Measurements from ENCODE around the gene CENPT.
A peak's percentile ranks its signal among the peaks of the same experiment; 100 is the strongest.
"Not testable (repeated sequence)": the region's sequence is repeated elsewhere in the genome, so short reads cannot be mapped to it uniquely, and the experiment has no call there.

CENPT gene

GRCh38 chr16:67868290-67868689 is 20.8 kb upstream of the CENPT start:
- Histone ChIP-seq H3K4me3 (ENCODE audit: low read depth, low read length) (no peak overlapping the region), H3K4me2 (ENCODE audit: low read length) (no peak overlapping the region), H3K36me3 (ENCODE audit: control insufficient read depth, insufficient read depth, low read length) (no peaks in the 10 kb centered on the region), H3K79me2 (peaks cover 6% of the 10 kb centered on the region), H2AFZ (no peak overlapping the region), H3K27ac (no peak overlapping the region), H3K9ac (no peak overlapping the region), H3K9me3 (ENCODE audit: control insufficient read depth, low read length) (no peaks in the 10 kb centered on the region), H3K4me1 (peaks cover 6% of the 10 kb centered on the region), H3K27me3 (ENCODE audit: control insufficient read depth, insufficient read depth, low read length) (no peaks in the 10 kb centered on the region)
- no peak for TF ChIP-seq CTCF (IDR thresholded peaks at IDR 0.05)

- peaks cover 14% of the 10 kb centered on the region for H3K79me2 ChIP-seq
- no peaks in the 10 kb centered on the region for H3K27me3 ChIP-seq (ENCODE audit: control insufficient read depth, insufficient read depth, low read length)
- no peak overlapping the region for H3K4me3 ChIP-seq (ENCODE audit: low read depth, low read length)
- no peaks in the 10 kb centered on the region for H3K4me1 ChIP-seq
- peak; percentile 46 for TF ChIP-seq CTCF (IDR thresholded peaks at IDR 0.05)
- no peak overlapping the region for H2AFZ ChIP-seq
- H3K9ac ChIP-seq, result no peak overlapping the region
- no peak overlapping the region for H3K4me2 ChIP-seq (ENCODE audit: low read length)
- no peaks in the 10 kb centered on the region for H3K36me3 ChIP-seq (ENCODE audit: control insufficient read depth, insufficient read depth, low read length)
- H3K9me3 ChIP-seq (ENCODE audit: control insufficient read depth, low read length), result no peaks in the 10 kb centered on the region
- no peak overlapping the region for H3K27ac ChIP-seq
Measured at GRCh38 chr16:67865318-67865717, 17.8 kb upstream of the CENPT start.

DNA sequence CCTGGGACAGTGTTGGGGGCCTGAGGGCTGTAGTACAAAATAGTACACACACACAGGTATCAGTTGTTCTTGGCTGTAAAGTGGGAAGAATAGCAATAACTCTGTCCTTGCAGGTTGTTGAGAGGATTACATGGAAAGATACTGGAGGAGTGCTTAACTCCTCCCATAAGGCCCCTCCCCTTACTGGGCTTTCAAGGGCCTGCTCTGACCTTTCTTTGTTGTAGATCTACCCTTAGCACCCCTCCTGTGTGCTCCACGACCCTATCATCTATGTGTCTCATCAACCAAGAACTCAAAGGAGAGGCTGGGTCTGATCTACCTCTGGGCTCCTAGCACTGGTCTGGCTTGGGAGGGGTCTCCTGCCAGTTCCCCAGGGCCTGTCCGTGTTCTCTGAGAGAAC is 17.1 kb upstream of the CENPT start:
- no peaks in the 10 kb centered on the region for H3K9me3 ChIP-seq (ENCODE audit: control insufficient read depth, low read length)
- no peak overlapping the region for H3K9ac ChIP-seq
- H3K27ac ChIP-seq, result no peak overlapping the region
- H3K4me2 ChIP-seq (ENCODE audit: low read length), result no peak overlapping the region
- no peaks in the 10 kb centered on the region for H3K36me3 ChIP-seq (ENCODE audit: control insufficient read depth, insufficient read depth, low read length)
- no peak overlapping the region for H3K4me3 ChIP-seq (ENCODE audit: low read depth, low read length)
- H2AFZ ChIP-seq, result no peak overlapping the region
- H3K79me2 ChIP-seq, result peaks cover 16% of the 10 kb centered on the region
- H3K27me3 ChIP-seq (ENCODE audit: control insufficient read depth, insufficient read depth, low read length), result no peaks in the 10 kb centered on the region
- no peak for TF ChIP-seq CTCF (IDR thresholded peaks at IDR 0.05)
- no peaks in the 10 kb centered on the region for H3K4me1 ChIP-seq

DNA sequence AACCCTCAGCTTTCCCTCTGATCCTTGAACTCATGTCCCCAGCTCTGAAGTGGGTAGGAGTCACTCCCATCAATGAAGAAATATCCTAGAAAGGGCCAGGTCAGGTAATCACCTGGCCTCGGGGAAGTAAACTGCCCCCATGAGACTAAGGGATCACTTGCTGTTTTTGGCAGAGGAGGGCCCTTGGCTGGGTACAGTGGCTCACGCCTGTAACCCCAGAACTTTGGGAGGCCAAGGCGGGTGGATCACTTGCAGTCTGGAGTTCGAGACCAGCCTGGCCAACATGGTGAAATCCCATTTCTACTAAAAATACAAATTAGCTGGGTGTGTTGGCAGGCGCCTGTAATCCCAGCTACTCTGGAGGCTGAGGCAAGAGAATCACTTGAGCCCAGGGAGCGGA is 16.6 kb upstream of the CENPT start:
- H3K27me3 ChIP-seq (ENCODE audit: control insufficient read depth, insufficient read depth, low read length); H3K4me2 ChIP-seq (ENCODE audit: low read length); H2AFZ ChIP-seq; H3K36me3 ChIP-seq (ENCODE audit: control insufficient read depth, insufficient read depth, low read length); H3K27ac ChIP-seq; H3K4me3 ChIP-seq (ENCODE audit: low read depth, low read length); H3K9ac ChIP-seq; H3K4me1 ChIP-seq; H3K9me3 ChIP-seq (ENCODE audit: control insufficient read depth, low read length): not testable (repeated sequence)
- peaks cover 20% of the 10 kb centered on the region for H3K79me2 ChIP-seq

GRCh38 chr16:67862623-67863583 is 15.4 kb upstream of the CENPT start:
- Histone ChIP-seq H3K79me2 (peaks cover 29% of the 10 kb centered on the region), H3K27me3 (ENCODE audit: control insufficient read depth, insufficient read depth, low read length) (no peaks in the 10 kb centered on the region), H3K9ac (no peak overlapping the region), H3K36me3 (ENCODE audit: control insufficient read depth, insufficient read depth, low read length) (no peaks in the 10 kb centered on the region), H3K9me3 (ENCODE audit: control insufficient read depth, low read length) (no peaks in the 10 kb centered on the region), H3K4me3 (ENCODE audit: low read depth, low read length) (no peak overlapping the region), H3K4me1 (no peaks in the 10 kb centered on the region), H2AFZ (no peak overlapping the region), H3K27ac (peak overlapping the region; percentile 29), H3K4me2 (ENCODE audit: low read length) (no peak overlapping the region)
- TF ChIP-seq CTCF (IDR thresholded peaks at IDR 0.05), result no peak

All from parathyroid adenoma (tissue), 2 donors.